Measurements from ENCODE around the gene RCE1.

Gene RCE1

GRCh38 chr11:66858186-66858938 is 15.1 kb downstream of the RCE1 start:
- no peak overlapping the region for H3K27ac ChIP-seq (ENCODE audit: low read depth, low read length)
- H3K36me3 ChIP-seq (ENCODE audit: control insufficient read depth, insufficient read depth, low read length), result peaks cover 11% of the 10 kb centered on the region
- H3K9ac ChIP-seq (ENCODE audit: low read depth, low read length), result no peak overlapping the region

GRCh38 chr11:66858939-66859685 is 15.9 kb downstream of the RCE1 start:
- H3K36me3 ChIP-seq (ENCODE audit: control insufficient read depth, insufficient read depth, low read length), result peaks cover 11% of the 10 kb centered on the region
- H3K9me3 ChIP-seq (ENCODE audit: control insufficient read depth, insufficient read depth, low read length), result no peaks in the 10 kb centered on the region
- no peak overlapping the region for H3K4me3 ChIP-seq (ENCODE audit: low read depth, low read length)
- H3K9ac ChIP-seq (ENCODE audit: low read depth, low read length), result no peak overlapping the region
- H3K27ac ChIP-seq (ENCODE audit: low read depth, low read length), result no peak overlapping the region
- H3K4me1 ChIP-seq (ENCODE audit: control insufficient read depth, insufficient read depth, low read length), result peaks cover 4% of the 10 kb centered on the region
- no peaks in the 10 kb centered on the region for H3K27me3 ChIP-seq (ENCODE audit: control insufficient read depth, insufficient read depth, low read length)

More at GRCh38 chr11:66858186-66858938, 15.1 kb downstream of the RCE1 start:
- no peak overlapping the region for H3K4me3 ChIP-seq (ENCODE audit: low read depth, low read length)
- H3K27me3 ChIP-seq (ENCODE audit: control insufficient read depth, insufficient read depth, low read length), result no peaks in the 10 kb centered on the region
- no peaks in the 10 kb centered on the region for H3K9me3 ChIP-seq (ENCODE audit: control insufficient read depth, insufficient read depth, low read length)
- peaks cover 4% of the 10 kb centered on the region for H3K4me1 ChIP-seq (ENCODE audit: control insufficient read depth, insufficient read depth, low read length)

GRCh38 chr11:66859686-66860448 is 16.6 kb downstream of the RCE1 start:
- H3K9me3 ChIP-seq (ENCODE audit: control insufficient read depth, insufficient read depth, low read length), result no peaks in the 10 kb centered on the region
- H3K4me1 ChIP-seq (ENCODE audit: control insufficient read depth, insufficient read depth, low read length), result peaks cover 4% of the 10 kb centered on the region
- no peak overlapping the region for H3K9ac ChIP-seq (ENCODE audit: low read depth, low read length)
- no peaks in the 10 kb centered on the region for H3K27me3 ChIP-seq (ENCODE audit: control insufficient read depth, insufficient read depth, low read length)
- no peak overlapping the region for H3K27ac ChIP-seq (ENCODE audit: low read depth, low read length)
- no peak overlapping the region for H3K4me3 ChIP-seq (ENCODE audit: low read depth, low read length)
- H3K36me3 ChIP-seq (ENCODE audit: control insufficient read depth, insufficient read depth, low read length), result peaks cover 11% of the 10 kb centered on the region

GRCh38 chr11:66860449-66860831 is 17.2 kb downstream of the RCE1 start:
- Histone ChIP-seq H3K4me3 (ENCODE audit: low read depth, low read length) (no peak overlapping the region), H3K4me1 (ENCODE audit: control insufficient read depth, insufficient read depth, low read length) (peaks cover 4% of the 10 kb centered on the region), H3K36me3 (ENCODE audit: control insufficient read depth, insufficient read depth, low read length) (peaks cover 11% of the 10 kb centered on the region), H3K27me3 (ENCODE audit: control insufficient read depth, insufficient read depth, low read length) (no peaks in the 10 kb centered on the region), H3K9me3 (ENCODE audit: control insufficient read depth, insufficient read depth, low read length) (no peaks in the 10 kb centered on the region), H3K27ac (ENCODE audit: low read depth, low read length) (no peak overlapping the region), H3K9ac (ENCODE audit: low read depth, low read length) (no peak overlapping the region)

GRCh38 chr11:66861038-66861773 is 18.0 kb downstream of the RCE1 start:
- Histone ChIP-seq H3K27me3 (ENCODE audit: control insufficient read depth, insufficient read depth, low read length) (no peaks in the 10 kb centered on the region), H3K9me3 (ENCODE audit: control insufficient read depth, insufficient read depth, low read length) (no peaks in the 10 kb centered on the region), H3K4me1 (ENCODE audit: control insufficient read depth, insufficient read depth, low read length) (no peaks in the 10 kb centered on the region), H3K27ac (ENCODE audit: low read depth, low read length) (no peak overlapping the region), H3K9ac (ENCODE audit: low read depth, low read length) (no peak overlapping the region), H3K4me3 (ENCODE audit: low read depth, low read length) (no peak overlapping the region), H3K36me3 (ENCODE audit: control insufficient read depth, insufficient read depth, low read length) (peaks cover 11% of the 10 kb centered on the region)

- Histone ChIP-seq H3K36me3 (ENCODE audit: control insufficient read depth, insufficient read depth, low read length) (peaks cover 11% of the 10 kb centered on the region), H3K27me3 (ENCODE audit: control insufficient read depth, insufficient read depth, low read length) (no peaks in the 10 kb centered on the region), H3K9ac (ENCODE audit: low read depth, low read length) (no peak overlapping the region), H3K27ac (ENCODE audit: low read depth, low read length) (no peak overlapping the region), H3K4me3 (ENCODE audit: low read depth, low read length) (no peak overlapping the region), H3K9me3 (ENCODE audit: control insufficient read depth, insufficient read depth, low read length) (no peaks in the 10 kb centered on the region), H3K4me1 (ENCODE audit: control insufficient read depth, insufficient read depth, low read length) (no peaks in the 10 kb centered on the region)
Measured at GRCh38 chr11:66861774-66862558, 18.7 kb downstream of the RCE1 start.

GRCh38 chr11:66862559-66863037 is 19.4 kb downstream of the RCE1 start:
- H3K4me1 ChIP-seq (ENCODE audit: control insufficient read depth, insufficient read depth, low read length), result no peaks in the 10 kb centered on the region
- H3K9me3 ChIP-seq (ENCODE audit: control insufficient read depth, insufficient read depth, low read length), result no peaks in the 10 kb centered on the region
- H3K27ac ChIP-seq (ENCODE audit: low read depth, low read length), result no peak overlapping the region
- no peak overlapping the region for H3K4me3 ChIP-seq (ENCODE audit: low read depth, low read length)
- no peaks in the 10 kb centered on the region for H3K27me3 ChIP-seq (ENCODE audit: control insufficient read depth, insufficient read depth, low read length)
- H3K9ac ChIP-seq (ENCODE audit: low read depth, low read length), result no peak overlapping the region
- H3K36me3 ChIP-seq (ENCODE audit: control insufficient read depth, insufficient read depth, low read length), result peaks cover 11% of the 10 kb centered on the region

- Histone ChIP-seq H3K9me3 (ENCODE audit: control insufficient read depth, insufficient read depth, low read length) (no peaks in the 10 kb centered on the region), H3K27ac (ENCODE audit: low read depth, low read length) (no peak overlapping the region), H3K27me3 (ENCODE audit: control insufficient read depth, insufficient read depth, low read length) (no peaks in the 10 kb centered on the region), H3K36me3 (ENCODE audit: control insufficient read depth, insufficient read depth, low read length) (peaks cover 11% of the 10 kb centered on the region), H3K4me1 (ENCODE audit: control insufficient read depth, insufficient read depth, low read length) (no peaks in the 10 kb centered on the region), H3K4me3 (ENCODE audit: low read depth, low read length) (no peak overlapping the region), H3K9ac (ENCODE audit: low read depth, low read length) (no peak overlapping the region)
Measured at GRCh38 chr11:66863428-66864125, 20.3 kb downstream of the RCE1 start.

- Histone ChIP-seq H3K4me1 (ENCODE audit: control insufficient read depth, insufficient read depth, low read length) (peaks cover 5% of the 10 kb centered on the region), H3K27ac (ENCODE audit: low read depth, low read length) (no peak overlapping the region), H3K9ac (ENCODE audit: low read depth, low read length) (no peak overlapping the region), H3K27me3 (ENCODE audit: control insufficient read depth, insufficient read depth, low read length) (no peaks in the 10 kb centered on the region), H3K4me3 (ENCODE audit: low read depth, low read length) (no peak overlapping the region), H3K9me3 (ENCODE audit: control insufficient read depth, insufficient read depth, low read length) (no peaks in the 10 kb centered on the region), H3K36me3 (ENCODE audit: control insufficient read depth, insufficient read depth, low read length) (peaks cover 3% of the 10 kb centered on the region)
Measured at GRCh38 chr11:66864172-66864901, 21.1 kb downstream of the RCE1 start.

All from HUES48 (cell line).